GM23248 (cell line): Measurements from ENCODE around the gene PPM1H.

Experiments used
- EZH2 ChIP-seq: fragments of 200-600 bp; sonication (generic); IDR thresholded peaks from 2 replicates; pipeline ENCODE4 v1.6.1; 2018; ENCODE audit warnings: antibody characterized with exemption, mild to moderate bottlenecking; ENCODE audit not compliant: insufficient read depth, poor library complexity, severe bottlenecking
- EZH2phosphoT487 ChIP-seq: fragments of 200-600 bp; sonication (generic); IDR thresholded peaks from 2 replicates; pipeline ENCODE4 v1.6.1; 2018; ENCODE audit warnings: antibody characterized with exemption, moderate library complexity, mild to moderate bottlenecking, low read depth; ENCODE audit not compliant: insufficient read depth

DNA sequence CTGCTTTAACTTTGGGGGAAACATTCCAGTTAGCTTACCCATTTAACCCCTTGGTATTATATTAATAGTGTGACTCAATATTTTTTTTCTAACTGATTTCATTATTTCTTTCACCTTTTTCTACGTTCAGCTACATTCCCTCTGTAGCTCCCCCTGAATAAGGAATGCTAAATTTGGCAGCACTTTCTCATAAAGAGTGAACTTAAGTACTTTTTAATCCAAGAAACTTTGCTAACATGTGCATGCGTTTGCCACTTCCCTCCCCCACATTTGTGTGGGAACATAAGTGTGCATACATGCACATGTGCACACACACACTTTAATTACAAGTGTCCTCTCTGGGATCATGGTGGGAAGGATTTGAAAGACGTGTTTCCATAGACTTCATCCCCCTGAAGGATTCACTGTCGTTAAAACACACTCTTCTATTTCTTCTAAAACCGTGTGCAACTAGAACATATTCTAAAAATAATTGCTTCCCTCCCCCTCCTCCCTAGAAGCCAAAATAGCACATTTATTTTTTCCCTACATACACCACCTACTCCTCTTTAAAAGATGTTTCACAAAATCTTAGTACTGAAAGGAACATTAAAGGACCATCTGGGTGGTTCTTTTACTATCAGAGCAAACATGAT, 142.6 kb downstream of the PPM1H start:
- TF ChIP-seq EZH2phosphoT487: no peak
- TF ChIP-seq EZH2: no peak
